Naive B cell (primary cell): ENCODE measurements around the gene LRRN3. TPM values are rescaled to one million over a fixed set of nuclear protein-coding genes. Genes with fewer than 3 reads are reported as not detected.

Experiments used
- ATAC-seq, 2 donors: fragments of 150-1000 bp; cut with Tn5 transposase; 2 replicates each; pipeline ENCODE4 v1.10.0; 2021; ENCODE audit warnings: low read depth in 2 of 2, mild to moderate bottlenecking in 2 of 2, moderate library complexity in 2 of 2
- DNase-seq: peaks from one replicate; pipeline ENCODE4 v3.0.0; 2022
- H3K27ac Mint-ChIP-seq, 6 donors: one replicate each; pipeline ENCODE4 v1.8.0; 2020 to 2022; ENCODE audit warnings: mild to moderate bottlenecking in 6 of 6, mixed read lengths in 6 of 6, moderate library complexity in 5 of 6, inconsistent platforms in 2 of 6
- H3K27me3 Mint-ChIP-seq, 3 donors: one replicate each; pipeline ENCODE4 v1.8.0; 2021 to 2022; ENCODE audit warnings: mixed read lengths in 3 of 3, mild to moderate bottlenecking in 1 of 3
- H3K36me3 Mint-ChIP-seq, 2 donors: one replicate each; pipeline ENCODE4 v1.8.0; 2020 to 2022; ENCODE audit warnings: mixed read lengths in 2 of 2, inconsistent platforms in 1 of 2, mild to moderate bottlenecking in 1 of 2
- H3K4me1 Mint-ChIP-seq, 3 donors: one replicate each; pipeline ENCODE4 v1.8.0; 2020 to 2022; ENCODE audit warnings: mixed read lengths in 3 of 3, inconsistent platforms in 1 of 3, mild to moderate bottlenecking in 1 of 3, moderate library complexity in 1 of 3
- H3K4me3 Mint-ChIP-seq, 8 donors: one replicate each; pipeline ENCODE4 v1.8.0; 2020 to 2022; ENCODE audit warnings: mild to moderate bottlenecking in 8 of 8, mixed read lengths in 8 of 8, moderate library complexity in 8 of 8, inconsistent platforms in 2 of 8
- H3K9me3 Mint-ChIP-seq, 7 donors: one replicate each; pipeline ENCODE4 v1.8.0; 2020 to 2022; ENCODE audit warnings: mixed read lengths in 7 of 7, mild to moderate bottlenecking in 5 of 7, inconsistent platforms in 2 of 7, moderate library complexity in 1 of 7
- polyA plus RNA-seq, 6 donors: library from polyadenylated mRNA; unstranded; fragments of 300-500 nt; fragmentation: Illumina TruSeq; gene quantifications; one replicate each; pipeline ENCODE4 v1.2.3, GENCODE V29; 2021; ENCODE audit warnings: low read depth in 6 of 6

LRRN3 gene
- polyA plus RNA-seq, result under 1 TPM; 0.09 to 0.44 (median 0.12) TPM

- H3K27ac Mint-ChIP-seq, result no peak within 1 kb of the TSS
- no peaks in the 10 kb centered on the region for H3K27me3 Mint-ChIP-seq
- no peaks in the 10 kb centered on the region for H3K36me3 Mint-ChIP-seq
- H3K4me1 Mint-ChIP-seq, result no peaks in the 10 kb centered on the region
- H3K9me3 Mint-ChIP-seq, result no peaks in the 10 kb centered on the region
- ATAC-seq, result no peak
- no peak within 1 kb of the TSS for H3K4me3 Mint-ChIP-seq
- no peak for DNase-seq
Measured at GRCh38 chr7:111090846-111091245, at the start of gene LRRN3. TSS of gene LRRN3 (plus strand) at chr7:111091127. CDS start at chr7:111122773, 31,646 bp downstream.

GRCh38 chr7:111041577-111041976, 49.4 kb upstream of the LRRN3 start:
- ATAC-seq (no peak), DNase-seq (no peak)
- Mint-ChIP-seq H3K4me3 (no peak overlapping the region), H3K27ac (peak overlapping the region in 1 of 6 donors; percentile 1), H3K27me3 (no peaks in the 10 kb centered on the region), H3K9me3 (no peaks in the 10 kb centered on the region), H3K4me1 (no peaks in the 10 kb centered on the region), H3K36me3 (no peaks in the 10 kb centered on the region)

GRCh38 chr7:111042842-111043241, 48.1 kb upstream of the LRRN3 start:
- H3K9me3 Mint-ChIP-seq, result no peaks in the 10 kb centered on the region
- no peak overlapping the region for H3K4me3 Mint-ChIP-seq
- ATAC-seq (no peak), DNase-seq (no peak)
- H3K27ac Mint-ChIP-seq, result no peak overlapping the region
- H3K36me3 Mint-ChIP-seq, result no peaks in the 10 kb centered on the region
- H3K4me1 Mint-ChIP-seq, result no peaks in the 10 kb centered on the region
- H3K27me3 Mint-ChIP-seq, result no peaks in the 10 kb centered on the region

DNA sequence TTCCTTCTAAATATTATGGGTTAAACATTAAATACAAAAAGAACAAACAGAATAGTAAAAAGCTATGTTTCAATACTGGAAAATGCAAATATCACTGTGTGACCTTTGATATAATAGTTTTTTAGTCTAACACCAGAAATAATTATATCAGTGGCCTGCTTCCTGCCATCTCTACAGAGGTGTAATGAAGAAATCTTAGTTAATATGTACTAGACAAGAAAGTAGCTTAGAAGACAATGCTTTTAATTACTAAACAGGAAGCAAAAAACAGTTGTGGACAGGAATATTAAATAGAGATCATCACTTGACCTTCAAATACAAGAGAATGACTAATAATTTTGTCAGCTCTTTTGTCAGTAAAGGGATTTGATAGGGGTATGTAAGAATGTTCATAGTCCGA, 47.4 kb upstream of the LRRN3 start:
- no peaks in the 10 kb centered on the region for H3K4me1 Mint-ChIP-seq
- ATAC-seq, result no peak
- no peak for DNase-seq
- H3K27ac Mint-ChIP-seq, result no peak overlapping the region
- H3K4me3 Mint-ChIP-seq, result no peak overlapping the region
- no peaks in the 10 kb centered on the region for H3K9me3 Mint-ChIP-seq
- no peaks in the 10 kb centered on the region for H3K36me3 Mint-ChIP-seq
- H3K27me3 Mint-ChIP-seq, result no peaks in the 10 kb centered on the region

GRCh38 chr7:111045449-111045848, 45.5 kb upstream of the LRRN3 start:
- H3K9me3 Mint-ChIP-seq, result no peaks in the 10 kb centered on the region
- ATAC-seq (no peak), DNase-seq (no peak)
- H3K27me3 Mint-ChIP-seq, result no peaks in the 10 kb centered on the region
- no peaks in the 10 kb centered on the region for H3K36me3 Mint-ChIP-seq
- no peak overlapping the region for H3K27ac Mint-ChIP-seq
- no peak overlapping the region for H3K4me3 Mint-ChIP-seq
- no peaks in the 10 kb centered on the region for H3K4me1 Mint-ChIP-seq

- no peak overlapping the region for H3K4me3 Mint-ChIP-seq
- no peaks in the 10 kb centered on the region for H3K9me3 Mint-ChIP-seq
- no peaks in the 10 kb centered on the region for H3K36me3 Mint-ChIP-seq
- DNase-seq, result no peak
- ATAC-seq, result no peak
- H3K4me1 Mint-ChIP-seq, result no peaks in the 10 kb centered on the region
- no peak overlapping the region for H3K27ac Mint-ChIP-seq
- no peaks in the 10 kb centered on the region for H3K27me3 Mint-ChIP-seq
Measured at GRCh38 chr7:111047595-111047994, 43.3 kb upstream of the LRRN3 start.

DNA sequence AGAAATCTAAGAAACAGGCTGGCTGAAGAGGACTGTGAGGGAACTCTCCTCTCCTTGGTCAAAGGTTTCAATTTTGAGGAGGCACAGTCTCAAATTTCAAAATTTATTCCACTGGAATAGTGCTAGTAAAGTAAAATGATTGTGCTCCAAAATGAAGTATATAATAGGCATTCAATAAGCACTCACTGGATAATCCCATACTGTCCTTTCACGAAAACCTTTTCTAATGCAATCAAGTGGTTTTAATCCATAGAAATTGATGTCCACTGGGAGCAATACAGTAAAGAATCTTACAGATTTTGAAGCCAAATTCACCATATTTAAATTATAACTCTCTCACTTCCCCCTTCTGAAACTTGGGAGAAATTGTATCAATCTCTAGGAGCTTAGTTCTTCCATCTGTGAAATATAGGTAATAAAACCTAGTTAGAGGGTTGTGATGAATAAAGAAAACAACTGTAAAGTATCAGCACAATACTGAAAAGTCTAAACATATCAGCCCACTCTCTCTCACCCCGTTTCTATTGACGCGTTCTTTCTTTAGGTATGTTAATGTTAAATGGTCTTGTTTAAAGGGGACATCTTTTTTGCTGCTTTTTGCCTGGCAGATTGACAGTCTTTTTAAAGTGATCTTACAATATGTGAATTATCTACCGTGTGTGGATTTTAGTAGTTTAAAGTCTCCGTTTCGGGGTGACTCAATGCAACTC, 40.8 kb upstream of the LRRN3 start:
- Mint-ChIP-seq H3K9me3 (no peaks in the 10 kb centered on the region), H3K36me3 (no peaks in the 10 kb centered on the region), H3K27ac (no peak overlapping the region), H3K27me3 (no peaks in the 10 kb centered on the region), H3K4me3 (no peak overlapping the region), H3K4me1 (peaks cover 0 to 3% (median under 1%) of the 10 kb centered on the region in 3 donors)
- ATAC-seq (no peak), DNase-seq (no peak)

- Mint-ChIP-seq H3K4me1 (peaks cover 0 to 8% (median 7%) of the 10 kb centered on the region in 3 donors), H3K4me3 (no peak overlapping the region), H3K27me3 (no peaks in the 10 kb centered on the region), H3K36me3 (no peaks in the 10 kb centered on the region), H3K27ac (no peak overlapping the region), H3K9me3 (no peaks in the 10 kb centered on the region)
- ATAC-seq (no peak), DNase-seq (no peak)
Measured at GRCh38 chr7:111050875-111051416, 40.0 kb upstream of the LRRN3 start.

DNA sequence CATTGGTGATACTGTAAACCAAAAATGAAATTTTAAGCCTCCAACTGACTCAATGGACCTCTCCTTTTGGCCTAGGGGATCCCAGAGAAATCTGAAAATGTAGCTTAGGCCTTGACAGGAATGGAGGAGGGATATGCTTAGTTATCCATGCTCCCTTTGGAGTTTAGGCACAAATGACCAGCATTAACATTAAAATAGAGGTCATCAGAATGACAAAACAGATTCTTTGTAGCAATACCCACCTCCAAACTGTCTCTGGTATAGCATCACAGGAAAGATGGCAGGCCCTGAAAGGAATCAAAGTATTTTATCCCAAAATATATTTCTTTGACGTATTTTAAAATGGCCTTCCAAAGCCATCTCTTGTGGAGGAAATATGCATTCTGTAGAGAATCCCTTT, 39.1 kb upstream of the LRRN3 start:
- Mint-ChIP-seq H3K27me3 (no peaks in the 10 kb centered on the region), H3K9me3 (no peaks in the 10 kb centered on the region), H3K4me1 (peaks cover 0 to 8% (median 7%) of the 10 kb centered on the region in 3 donors), H3K27ac (no peak overlapping the region), H3K4me3 (no peak overlapping the region), H3K36me3 (no peaks in the 10 kb centered on the region)
- DNase-seq, result no peak
- ATAC-seq, result no peak

- no peaks in the 10 kb centered on the region for H3K27me3 Mint-ChIP-seq
- peaks cover 0 to 8% (median 7%) of the 10 kb centered on the region in 3 donors for H3K4me1 Mint-ChIP-seq
- no peak overlapping the region for H3K4me3 Mint-ChIP-seq
- ATAC-seq (no peak), DNase-seq (no peak)
- H3K36me3 Mint-ChIP-seq, result no peaks in the 10 kb centered on the region
- no peaks in the 10 kb centered on the region for H3K9me3 Mint-ChIP-seq
- H3K27ac Mint-ChIP-seq, result peak overlapping the region in 1 of 6 donors; percentile 26
Measured at GRCh38 chr7:111053035-111053434, 37.9 kb upstream of the LRRN3 start.

DNA sequence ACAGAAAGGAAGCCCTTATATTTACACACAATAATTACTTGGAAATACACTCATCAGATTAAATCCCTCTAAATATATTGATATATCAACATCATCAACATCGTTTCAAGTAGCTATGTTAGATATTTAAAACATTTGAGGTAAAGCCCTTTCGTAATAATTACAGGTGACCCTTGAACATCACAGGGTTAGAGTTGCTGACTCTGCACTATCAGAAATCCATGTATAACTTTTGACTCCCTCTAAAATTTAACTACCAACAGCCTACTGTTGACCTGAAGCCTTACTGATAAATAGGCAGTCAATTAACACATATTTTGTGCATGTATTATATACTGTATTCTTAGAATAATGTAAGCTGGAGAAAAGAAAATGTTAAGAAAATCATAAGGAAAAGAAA, 34.6 kb upstream of the LRRN3 start:
- DNase-seq (no peak), ATAC-seq (no peak)
- Mint-ChIP-seq H3K9me3 (peaks cover 0 to 6% (median 0%) of the 10 kb centered on the region in 7 donors), H3K4me1 (peaks cover 0 to 8% (median 7%) of the 10 kb centered on the region in 3 donors), H3K36me3 (no peaks in the 10 kb centered on the region), H3K27me3 (no peaks in the 10 kb centered on the region), H3K27ac (no peak overlapping the region), H3K4me3 (no peak overlapping the region)

GRCh38 chr7:111057066-111057465, 33.9 kb upstream of the LRRN3 start:
- Mint-ChIP-seq H3K27me3 (no peaks in the 10 kb centered on the region), H3K27ac (peak overlapping the region in 1 of 6 donors; percentile 43), H3K36me3 (no peaks in the 10 kb centered on the region), H3K4me1 (peaks cover 0 to 8% (median 7%) of the 10 kb centered on the region in 3 donors), H3K9me3 (peaks cover 0 to 13% (median under 1%) of the 10 kb centered on the region in 7 donors), H3K4me3 (no peak overlapping the region)
- DNase-seq (no peak), ATAC-seq (no peak)

GRCh38 chr7:111059833-111060232, 31.1 kb upstream of the LRRN3 start:
- Mint-ChIP-seq H3K27me3 (no peaks in the 10 kb centered on the region), H3K36me3 (peaks cover 8 to 12% of the 10 kb centered on the region in 2 donors), H3K9me3 (peaks cover 8 to 38% (median 16%) of the 10 kb centered on the region in 7 donors), H3K27ac (no peak overlapping the region), H3K4me1 (peaks cover 0 to 9% (median 8%) of the 10 kb centered on the region in 3 donors), H3K4me3 (no peak overlapping the region)
- DNase-seq, result no peak
- no peak for ATAC-seq

DNA sequence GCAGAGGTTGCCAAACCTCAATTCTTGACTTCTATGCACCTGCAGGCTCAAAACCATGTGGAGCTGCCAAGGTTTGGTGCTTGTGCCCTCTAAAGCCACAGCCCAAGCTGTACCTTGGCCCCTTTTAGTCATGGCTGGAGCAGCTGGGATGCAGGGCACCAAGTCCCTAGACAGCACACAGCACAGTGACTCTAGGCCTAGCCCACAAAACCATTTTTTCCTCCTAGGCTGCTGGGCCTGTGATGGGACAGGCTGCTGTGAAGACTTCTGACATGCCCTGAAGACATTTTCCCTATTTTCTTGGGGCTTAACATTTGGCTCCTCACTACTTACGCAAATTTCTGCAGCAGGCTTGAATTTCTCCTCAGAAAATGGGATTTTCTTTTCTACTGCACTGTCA, 27.8 kb upstream of the LRRN3 start:
- Mint-ChIP-seq H3K27me3 (no peaks in the 10 kb centered on the region), H3K27ac (no peak overlapping the region), H3K36me3 (peaks cover 8 to 12% of the 10 kb centered on the region in 2 donors), H3K9me3 (peaks cover 9 to 41% (median 16%) of the 10 kb centered on the region in 7 donors), H3K4me1 (peaks cover 0 to 2% (median 0%) of the 10 kb centered on the region in 3 donors), H3K4me3 (no peak overlapping the region)
- ATAC-seq, result no peak
- no peak for DNase-seq
